HS-27A (cell line): ENCODE data around the gene COL24A1.
A peak's percentile ranks its signal among the peaks of the same experiment; 100 is the strongest.

Experiments used
- DNase-seq: peaks from one replicate; pipeline ENCODE4 v3.0.0-alpha.2; 2012; ENCODE audit warnings: low read depth, missing footprints

Gene COL24A1

GRCh38 chr1:86156566-86157455 lies at the start of gene COL24A1:
TSS of gene COL24A1 (minus strand) at chr1:86156772. CDS start at chr1:86156396, 376 bp downstream.
- DNase-seq, result no peak

DNA sequence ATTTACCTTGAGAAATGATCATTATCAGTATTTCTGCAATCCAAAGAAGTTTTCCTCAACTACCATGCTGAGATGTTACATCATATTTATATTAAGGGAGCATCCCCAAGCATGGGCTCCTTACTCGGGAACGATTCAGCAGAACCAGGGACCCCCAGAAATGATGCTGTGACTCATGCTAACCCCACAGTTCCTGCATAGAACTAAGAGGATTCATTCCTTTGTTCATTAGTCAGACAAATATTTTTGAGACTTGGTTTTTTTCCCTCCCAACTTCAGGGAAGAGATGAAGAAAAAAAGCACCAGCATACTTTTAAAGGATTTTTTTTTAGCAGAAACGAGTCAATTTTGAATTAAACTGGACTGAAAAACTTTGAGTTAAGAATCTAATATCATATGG lies 49.2 kb upstream of the COL24A1 start:
- DNase-seq, result peak; percentile 52

DNA sequence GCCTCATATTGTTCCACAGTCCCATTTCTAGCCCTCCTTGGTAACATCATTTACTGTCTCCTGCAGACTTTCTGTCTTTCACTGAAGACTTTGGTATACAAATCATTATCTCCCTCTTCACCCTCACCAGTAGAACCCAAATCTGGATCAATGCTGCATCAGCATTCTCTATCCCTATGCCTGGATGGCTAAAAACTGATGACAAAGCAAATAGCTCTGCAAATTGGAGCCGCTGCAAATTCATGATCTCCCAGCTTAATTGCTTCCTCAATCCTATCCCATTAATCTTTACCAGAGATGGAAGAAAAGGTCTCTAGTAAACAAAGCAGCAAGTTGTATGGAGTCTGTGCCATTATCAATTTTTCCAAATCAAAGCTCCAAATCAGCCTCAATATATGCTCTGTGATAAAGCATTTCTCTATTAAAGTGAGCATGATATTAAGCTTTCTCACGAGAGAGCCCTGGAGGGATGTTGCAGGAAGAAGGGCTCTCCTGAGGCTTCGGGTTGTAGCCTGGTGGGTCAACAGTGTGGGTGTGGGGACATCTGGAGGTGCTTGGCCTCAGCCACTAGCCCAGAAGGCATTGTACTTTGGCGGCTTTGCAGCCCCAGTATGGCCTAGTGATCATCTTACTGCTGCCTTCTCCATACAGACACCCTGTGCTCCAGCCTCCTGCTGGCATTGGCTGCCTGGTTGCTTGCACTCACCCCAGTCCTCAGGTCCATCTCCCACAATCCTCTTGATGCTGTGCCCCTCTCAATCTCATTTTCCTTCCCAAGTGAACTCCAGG lies 46.2 kb upstream of the COL24A1 start:
- no peak for DNase-seq

- peak; percentile 22 for DNase-seq
Observed at GRCh38 chr1:86201311-86201710, 44.7 kb upstream of the COL24A1 start.

DNA sequence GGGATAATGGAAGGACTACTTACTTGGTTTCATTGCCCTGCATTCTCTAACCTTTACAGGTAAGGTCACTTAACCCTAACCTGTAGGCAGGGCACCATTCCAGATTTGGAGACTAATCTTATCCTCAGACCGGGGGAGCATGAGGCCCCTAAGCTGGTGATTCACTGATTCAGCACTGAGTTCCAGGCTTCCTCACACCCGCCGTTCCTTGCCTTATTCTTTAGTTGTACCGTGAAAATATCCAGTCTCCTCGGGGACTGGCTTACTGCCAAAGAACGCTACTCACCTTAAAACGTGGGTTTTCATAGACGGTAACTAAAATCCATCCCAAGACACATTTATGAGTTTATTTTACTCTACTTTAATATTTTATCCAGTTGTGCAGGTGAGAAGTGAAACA lies 44.3 kb upstream of the COL24A1 start:
- DNase-seq, result no peak

DNA sequence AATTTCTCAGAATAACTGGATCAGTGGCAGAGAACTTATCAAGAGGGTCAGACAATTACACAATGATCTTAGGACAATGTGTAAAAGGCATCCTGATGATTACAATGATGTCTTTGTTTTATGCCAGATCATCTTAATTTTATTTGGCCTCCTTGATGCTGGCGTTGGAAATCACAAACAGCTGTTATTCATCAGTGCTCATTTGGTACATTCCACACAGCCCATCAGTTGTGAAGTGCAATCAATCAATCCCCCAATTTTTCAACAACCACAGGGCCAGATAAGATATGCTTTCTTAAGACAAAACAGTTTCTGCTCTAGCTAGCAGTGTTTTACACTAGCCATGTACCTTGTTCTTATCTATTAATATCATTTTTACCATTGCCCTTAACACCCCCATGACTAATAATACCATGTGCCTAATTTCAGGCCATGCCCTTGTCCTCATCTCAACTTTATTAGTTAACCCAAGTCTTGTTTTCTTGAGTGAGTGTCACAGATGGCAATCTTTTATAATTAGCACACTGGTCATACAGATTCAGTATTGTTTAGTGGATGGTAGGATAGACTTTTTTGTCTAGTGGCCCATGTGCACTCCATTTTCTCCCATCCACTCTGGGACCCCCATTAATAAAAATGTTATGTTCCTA lies 40.8 kb upstream of the COL24A1 start:
- DNase-seq, result no peak

DNA sequence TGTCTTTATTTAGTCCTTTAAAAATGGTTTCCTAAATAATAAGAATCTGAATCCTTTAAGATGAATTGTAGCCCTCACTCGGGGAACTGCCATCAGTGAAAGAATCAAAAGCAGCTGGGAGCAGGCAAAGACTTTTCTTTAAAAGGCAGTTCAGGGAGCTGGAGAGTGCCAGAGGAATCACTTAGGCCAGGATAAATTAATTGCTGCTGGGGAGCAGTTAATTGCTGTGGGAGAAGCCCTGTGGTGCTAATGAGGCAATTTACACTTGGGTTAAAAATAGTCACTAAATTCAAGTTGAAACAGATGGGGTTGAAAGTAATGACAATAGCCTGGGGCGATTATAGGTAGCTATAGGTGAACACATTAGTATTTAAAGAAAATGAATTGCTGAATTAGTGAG lies 38.7 kb upstream of the COL24A1 start:
- no peak for DNase-seq

GRCh38 chr1:86194491-86195034 lies 38.0 kb upstream of the COL24A1 start:
- DNase-seq, result no peak

GRCh38 chr1:86192417-86192816 lies 35.8 kb upstream of the COL24A1 start:
- no peak for DNase-seq

DNA sequence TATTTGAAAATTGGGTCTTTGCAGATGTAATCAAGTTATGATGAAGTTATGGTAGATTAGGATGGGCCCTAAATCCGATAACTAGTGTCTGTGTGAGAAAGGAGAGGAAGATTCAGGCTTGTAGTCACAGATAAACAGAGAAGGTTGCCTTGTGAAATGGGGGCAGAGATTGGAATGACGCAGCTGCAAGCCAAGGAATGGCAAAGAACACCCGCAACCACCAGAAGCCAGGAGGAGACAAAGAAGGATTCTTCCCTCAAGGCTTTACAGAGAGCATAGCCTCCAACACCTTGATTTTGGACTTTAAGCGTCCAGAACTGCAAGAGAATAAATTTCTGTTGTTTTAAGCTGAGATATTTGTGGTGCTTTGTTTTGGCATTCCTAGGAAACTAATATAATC lies 35.4 kb upstream of the COL24A1 start:
- no peak for DNase-seq

- no peak for DNase-seq
Observed at GRCh38 chr1:86190873-86191272, 34.3 kb upstream of the COL24A1 start.

DNA sequence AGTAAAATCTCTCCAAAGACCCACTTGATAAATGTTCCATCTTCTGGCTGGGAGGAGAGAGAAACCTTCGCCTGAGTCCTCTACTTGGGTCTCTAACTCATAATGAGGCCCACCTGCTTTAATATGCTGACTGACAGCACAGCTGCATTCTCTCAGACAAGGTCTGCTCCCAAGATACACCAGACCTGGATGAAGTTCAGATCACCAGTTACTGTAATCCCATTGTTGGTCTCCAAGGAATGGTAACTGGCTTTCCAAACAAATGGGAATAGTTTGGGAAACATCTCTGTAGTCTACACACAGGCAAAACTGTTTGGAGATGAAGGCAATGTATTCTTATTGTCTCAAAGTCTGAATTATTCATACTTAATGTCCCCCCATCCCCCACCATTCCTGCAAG lies 27.9 kb upstream of the COL24A1 start:
- DNase-seq, result no peak

- no peak for DNase-seq
Observed at GRCh38 chr1:86183810-86184209, 27.2 kb upstream of the COL24A1 start.

- DNase-seq, result no peak
Observed at GRCh38 chr1:86176226-86176625, 19.7 kb upstream of the COL24A1 start.

DNA sequence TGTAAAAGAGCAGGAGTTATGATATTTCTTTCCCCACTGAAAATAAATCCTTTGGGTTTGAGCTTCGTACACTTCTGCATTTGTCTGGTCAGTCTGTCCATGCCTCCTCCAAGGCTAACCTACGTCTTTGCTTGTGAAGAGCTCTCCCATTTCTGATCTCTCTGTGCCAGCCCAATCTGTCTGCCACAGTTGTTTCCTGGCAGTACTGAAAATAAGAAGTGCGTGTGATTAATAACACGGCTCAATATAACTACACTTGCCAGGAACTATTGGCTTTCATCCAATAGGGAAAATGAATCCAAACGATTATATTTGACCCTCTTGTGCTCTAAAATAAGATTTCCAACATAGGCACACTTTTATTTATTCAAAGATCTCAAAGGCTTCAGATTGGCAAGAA lies 19.2 kb upstream of the COL24A1 start:
- DNase-seq, result no peak

DNA sequence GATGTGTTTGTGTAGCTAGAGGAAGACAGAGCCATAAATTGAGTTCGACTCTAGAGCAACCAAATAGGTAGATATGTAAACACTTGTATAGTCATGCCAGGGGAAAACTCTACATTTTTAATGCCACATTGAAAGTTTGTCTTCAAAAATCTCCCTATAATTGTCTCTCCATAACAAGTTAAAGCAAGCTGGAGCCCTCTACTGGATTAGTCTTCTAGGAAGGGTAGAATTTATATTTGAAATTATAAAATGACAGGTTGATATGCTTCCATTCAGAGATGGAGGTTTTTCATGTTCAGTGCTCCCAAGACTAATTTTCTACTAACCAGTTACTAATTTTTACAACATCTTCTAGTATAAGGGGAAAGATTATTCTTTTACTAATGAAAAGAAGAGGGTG lies 13.1 kb upstream of the COL24A1 start:
- no peak for DNase-seq

DNA sequence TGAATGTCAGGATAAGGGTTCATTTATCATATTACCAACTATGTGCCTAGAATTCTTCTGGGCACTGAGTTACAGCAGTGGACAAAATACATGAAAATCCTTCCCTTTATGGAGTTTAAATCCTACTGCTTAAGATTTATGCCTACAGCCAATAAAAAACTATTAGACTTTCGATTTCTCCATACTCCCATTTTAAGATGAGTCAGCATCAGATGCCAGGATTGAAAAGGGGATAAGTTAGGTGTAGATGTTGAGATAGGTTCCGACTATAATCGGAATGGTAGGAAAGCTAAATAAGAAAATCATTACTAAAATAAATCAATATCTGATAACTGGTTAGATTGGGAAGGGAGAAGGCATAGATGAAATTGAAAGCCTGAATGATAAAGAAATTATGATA lies 3.2 kb upstream of the COL24A1 start:
- DNase-seq, result no peak

DNA sequence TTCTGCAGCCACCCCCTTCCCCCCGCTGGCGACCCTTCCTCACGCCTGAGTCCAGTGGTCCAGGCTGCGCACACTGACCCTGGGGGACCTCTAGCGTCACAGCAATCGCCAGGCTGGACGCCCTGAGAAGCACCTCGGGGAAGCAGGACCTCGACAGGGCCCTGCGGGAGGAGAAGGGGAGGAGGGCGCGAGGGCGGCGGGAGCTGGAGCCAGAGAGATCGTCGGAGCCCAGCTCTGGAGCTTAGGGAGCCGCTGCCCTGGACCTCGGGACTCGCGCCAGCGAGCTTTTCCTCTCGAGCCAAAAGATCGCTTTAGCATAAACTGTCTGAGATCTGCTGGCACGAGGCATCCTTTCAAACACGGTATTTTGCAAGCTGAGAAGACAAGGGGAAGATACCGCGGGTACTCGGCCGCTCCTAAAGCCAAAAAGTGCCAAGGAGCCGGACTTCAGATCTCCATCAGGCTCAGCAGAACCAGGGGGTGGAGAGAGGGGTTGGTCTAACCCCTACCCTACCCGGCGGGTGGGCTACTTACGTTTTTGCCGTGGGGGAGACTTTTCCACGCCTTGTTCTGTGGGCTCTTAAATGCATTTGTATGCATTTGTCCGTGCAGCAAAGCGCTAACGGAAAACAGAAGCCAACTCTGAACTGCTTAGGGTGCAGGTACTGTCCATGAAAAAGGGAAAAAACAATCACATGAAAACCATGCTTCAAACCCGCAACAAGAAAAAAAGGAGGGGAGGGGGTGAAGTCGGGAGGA lies 586 bp downstream of the COL24A1 start:
- no peak for DNase-seq

- no peak for DNase-seq
Observed at GRCh38 chr1:86155051-86155806, 1.3 kb downstream of the COL24A1 start.

- no peak for DNase-seq
Observed at GRCh38 chr1:86154571-86155050, 2.0 kb downstream of the COL24A1 start.

- DNase-seq, result no peak
Observed at GRCh38 chr1:86153836-86154235, 2.7 kb downstream of the COL24A1 start.
